GM19463 (cell line): ENCODE data around the gene RARG.

Experiments
- ATAC-seq: cut with Tn5 transposase; IDR thresholded peaks from one replicate; pipeline ENCODE4 v1.9.1; 2021; ENCODE audit warnings: mild to moderate bottlenecking, moderate library complexity; ENCODE audit not compliant: unreplicated experiment

Gene RARG

DNA sequence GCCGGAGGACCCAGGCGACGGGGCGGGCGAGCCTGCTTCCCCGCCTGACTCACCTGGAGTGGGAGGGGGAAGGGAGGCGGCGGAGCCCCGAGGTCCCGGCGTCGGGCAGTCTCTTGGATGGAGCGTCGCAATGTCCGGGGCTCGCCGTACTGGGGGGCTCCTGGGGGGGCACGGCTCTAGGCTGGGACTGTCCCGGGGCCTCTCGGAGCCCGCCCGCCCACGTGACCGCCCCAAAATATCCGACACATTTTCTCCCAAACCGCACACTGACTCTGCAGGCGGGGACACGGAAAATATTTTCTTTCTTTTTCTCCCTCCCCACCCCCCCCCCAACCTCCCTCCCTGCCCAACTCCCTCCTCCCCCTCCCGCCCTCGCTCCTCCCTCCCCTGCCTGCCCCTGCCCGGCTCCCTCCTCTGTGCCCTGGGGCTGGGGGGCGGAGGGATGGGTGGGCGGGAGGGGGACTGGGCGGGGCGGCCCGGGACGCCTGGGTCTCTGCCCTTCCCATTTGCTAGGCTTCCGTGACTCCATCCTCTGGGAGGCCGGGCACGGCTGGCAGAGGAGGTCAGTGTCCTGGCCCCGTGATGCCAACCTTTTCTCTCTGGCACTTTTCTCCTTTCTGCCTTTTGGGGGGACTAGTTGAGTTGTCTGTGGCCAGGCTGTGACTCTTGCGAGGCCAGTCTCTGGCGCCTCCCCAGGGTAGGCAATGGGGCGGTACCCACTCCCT lies at the start of gene RARG:
Gene RARG (minus strand): TSS at position 289 of the 725 bp plus-strand sequence. CDS start 4,664 bp downstream, outside the sequence.
- ATAC-seq = peak; percentile 45

DNA sequence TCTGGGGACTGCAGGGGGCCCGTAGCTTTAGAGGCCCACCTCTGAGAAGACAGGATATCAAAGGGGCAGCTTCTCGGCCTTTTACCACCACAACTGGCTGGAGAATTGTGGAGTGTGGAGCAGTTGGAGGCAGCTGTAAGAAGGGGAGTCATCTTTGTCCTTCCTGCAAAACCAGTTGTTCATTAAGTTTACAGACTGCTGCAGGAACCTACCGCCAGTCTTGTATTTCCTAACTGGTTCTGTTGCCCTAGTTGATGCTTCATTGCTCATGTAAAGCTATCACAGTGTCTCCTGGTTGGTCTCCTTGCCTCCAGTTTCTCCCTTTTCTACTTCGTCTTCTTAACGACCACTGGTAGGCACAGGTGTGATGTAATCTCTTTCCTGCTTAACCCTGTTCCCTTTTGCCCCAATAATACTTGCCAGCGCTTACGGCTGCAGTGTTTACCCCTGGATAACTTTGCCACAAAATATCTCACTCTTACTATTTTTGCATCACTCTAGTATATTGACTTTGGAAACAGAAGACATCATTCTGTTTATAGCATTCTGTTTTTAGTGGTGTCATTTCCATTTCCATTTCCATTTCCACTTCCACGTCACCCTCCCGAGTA lies 48.0 kb upstream of the RARG start:
- ATAC-seq = no peak

DNA sequence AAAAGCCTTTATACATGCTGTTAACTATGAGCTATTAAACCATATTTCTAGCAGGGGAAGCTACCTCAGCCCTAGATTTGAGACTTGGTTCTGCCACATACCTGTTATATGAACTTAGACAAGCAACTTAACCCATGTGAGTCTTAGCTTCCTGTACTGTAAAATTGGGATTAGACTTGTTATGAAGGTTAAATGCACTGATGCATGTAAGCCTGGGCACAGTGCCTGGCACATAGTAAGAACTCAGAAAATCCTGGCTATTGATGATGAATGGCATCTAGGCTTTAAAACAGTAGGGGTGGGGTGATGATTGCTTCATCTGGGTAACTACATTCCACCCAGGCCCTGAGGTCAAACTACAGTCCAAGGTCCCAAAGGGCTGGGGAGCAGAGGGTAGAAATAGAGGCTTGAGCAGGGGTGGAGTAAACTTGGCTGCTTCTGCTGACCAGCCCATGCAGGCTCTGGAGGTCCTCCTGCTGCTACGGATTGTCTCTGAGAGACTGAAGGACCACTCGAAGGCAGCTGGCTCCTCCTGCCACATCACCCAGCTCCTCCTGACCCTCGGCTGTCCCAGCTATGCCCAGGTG lies 47.4 kb upstream of the RARG start:
- ATAC-seq = no peak

DNA sequence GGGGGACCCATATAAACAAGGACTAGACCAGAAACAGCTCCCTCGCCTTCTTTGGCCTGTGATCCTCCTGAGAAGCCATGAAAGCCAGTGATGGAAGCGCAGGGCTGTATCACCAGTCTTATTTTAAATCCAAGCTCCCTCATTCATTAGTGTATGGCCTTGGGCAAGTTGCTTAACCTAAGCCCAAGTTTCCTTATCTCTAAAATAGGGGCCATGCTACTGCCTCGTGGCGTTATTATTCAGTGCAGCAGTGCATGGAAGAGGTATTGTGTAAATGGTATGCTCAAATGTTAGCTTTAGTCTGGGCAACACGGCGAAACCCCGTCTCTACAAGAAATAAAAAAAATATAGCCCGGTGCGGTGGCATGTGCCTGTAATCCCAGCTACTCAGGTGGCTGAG lies 46.0 kb upstream of the RARG start:
- ATAC-seq = no peak

DNA sequence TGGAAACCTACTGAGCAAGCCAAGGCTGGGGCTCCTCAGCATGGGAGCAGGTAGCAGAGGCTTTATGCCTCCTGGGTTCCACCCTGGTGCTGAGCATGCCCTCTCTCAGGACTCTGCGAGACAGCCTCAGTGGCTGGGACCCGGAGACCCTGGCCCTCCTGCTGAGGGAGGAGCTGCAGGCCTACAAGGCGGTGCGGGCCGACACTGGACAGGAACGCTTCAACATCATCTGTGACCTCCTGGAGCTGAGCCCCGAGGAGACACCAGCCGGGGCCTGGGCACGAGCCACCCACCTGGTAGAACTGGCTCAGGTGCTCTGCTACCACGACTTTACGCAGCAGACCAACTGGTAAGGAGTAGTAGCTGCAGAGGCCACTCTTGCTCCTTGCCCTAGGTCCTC lies 44.5 kb upstream of the RARG start:
- no peak for ATAC-seq

DNA sequence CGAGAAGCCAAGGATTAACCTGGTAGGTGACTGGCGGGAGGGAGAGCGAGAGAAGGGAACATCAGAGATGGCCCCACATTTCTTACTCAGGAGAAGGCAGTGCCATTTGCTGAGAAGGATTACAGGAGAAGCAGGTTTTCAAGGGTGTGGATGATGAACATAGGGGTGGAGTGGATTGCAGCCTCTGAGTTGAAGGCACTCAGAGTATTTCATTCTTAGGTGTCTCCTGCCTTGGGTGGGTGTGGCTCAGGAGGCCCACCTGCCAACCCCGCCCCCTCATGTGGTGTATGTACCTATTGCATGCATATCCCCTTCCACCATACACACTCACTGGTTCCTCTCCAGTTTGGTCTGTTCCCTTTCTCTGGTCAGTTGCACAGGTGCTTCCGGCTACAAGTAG lies 42.4 kb upstream of the RARG start:
- no peak for ATAC-seq

DNA sequence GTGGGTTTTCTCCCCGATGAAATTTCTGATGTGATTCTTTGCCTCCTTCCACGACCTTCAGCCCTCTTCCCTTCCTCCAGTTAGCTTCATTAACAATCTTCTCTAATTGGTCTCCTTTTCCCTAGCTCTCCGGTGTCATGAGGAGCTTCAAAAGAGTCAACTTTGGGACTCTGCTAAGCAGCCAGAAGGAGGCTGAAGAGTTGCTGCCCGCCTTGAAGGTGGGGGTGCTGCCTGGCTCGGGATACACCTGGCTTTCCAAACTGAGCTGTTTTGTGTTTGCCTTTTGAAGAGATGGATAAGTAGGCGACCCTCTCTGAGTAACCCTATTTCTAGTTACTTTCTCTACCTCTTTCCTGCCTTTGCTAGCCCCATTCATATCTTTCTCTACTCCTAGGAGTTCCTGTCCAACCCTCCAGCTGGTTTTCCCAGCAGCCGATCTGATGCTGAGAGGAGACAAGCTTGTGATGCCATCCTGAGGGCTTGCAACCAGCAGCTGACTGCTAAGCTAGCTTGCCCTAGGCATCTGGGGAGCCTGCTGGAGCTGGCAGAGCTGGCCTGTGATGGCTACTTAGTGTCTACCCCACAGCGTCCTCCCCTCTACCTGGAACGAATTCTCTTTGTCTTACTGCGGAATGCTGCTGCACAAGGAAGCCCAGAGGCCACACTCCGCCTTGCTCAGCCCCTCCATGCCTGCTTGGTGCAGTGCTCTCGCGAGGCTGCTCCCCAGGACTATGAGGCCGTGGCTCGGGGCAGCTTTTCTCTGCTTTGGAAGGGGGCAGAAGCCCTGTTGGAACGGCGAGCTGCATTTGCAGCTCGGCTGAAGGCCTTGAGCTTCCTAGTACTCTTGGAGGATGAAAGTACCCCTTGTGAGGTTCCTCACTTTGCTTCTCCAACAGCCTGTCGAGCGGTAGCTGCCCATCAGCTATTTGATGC lies 36.9 kb upstream of the RARG start:
- ATAC-seq = no peak

DNA sequence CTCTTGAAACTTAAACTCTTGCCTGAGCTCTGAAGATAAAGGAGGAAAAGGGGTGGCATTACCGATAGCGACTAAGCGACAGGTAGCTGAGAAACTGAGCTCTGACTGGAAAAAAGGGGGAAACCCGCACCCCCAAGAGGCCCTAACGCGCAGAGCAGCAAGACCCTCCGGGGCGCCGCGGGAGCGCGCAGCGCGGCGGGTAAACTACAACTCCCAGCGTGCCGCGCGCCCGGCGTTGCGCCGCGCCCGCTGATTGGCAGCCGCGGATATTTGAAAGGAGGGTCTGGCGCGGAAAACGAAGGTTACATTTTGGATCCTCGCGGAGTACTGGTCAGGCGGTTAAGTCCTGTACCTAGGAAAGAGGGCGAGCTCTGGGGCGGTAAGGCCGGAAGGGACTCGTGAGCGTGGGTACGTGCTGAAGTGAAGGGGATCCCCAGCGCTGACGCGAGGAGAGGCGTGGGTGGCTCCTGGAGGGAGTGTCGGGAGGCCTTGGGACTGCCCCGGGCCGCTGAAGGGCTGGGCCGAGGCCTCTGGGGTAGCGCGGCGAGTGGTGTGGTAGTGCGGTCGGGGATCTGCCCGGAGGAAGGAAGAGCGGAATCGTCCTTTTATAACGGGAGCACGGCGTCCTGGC lies 36.1 kb upstream of the RARG start, which contains the start of gene ESPL1:
Gene ESPL1 (plus strand): TSS at position 301 of the 631 bp plus-strand sequence. CDS start 468 bp downstream, outside the sequence.
- ATAC-seq = peak; percentile 83

DNA sequence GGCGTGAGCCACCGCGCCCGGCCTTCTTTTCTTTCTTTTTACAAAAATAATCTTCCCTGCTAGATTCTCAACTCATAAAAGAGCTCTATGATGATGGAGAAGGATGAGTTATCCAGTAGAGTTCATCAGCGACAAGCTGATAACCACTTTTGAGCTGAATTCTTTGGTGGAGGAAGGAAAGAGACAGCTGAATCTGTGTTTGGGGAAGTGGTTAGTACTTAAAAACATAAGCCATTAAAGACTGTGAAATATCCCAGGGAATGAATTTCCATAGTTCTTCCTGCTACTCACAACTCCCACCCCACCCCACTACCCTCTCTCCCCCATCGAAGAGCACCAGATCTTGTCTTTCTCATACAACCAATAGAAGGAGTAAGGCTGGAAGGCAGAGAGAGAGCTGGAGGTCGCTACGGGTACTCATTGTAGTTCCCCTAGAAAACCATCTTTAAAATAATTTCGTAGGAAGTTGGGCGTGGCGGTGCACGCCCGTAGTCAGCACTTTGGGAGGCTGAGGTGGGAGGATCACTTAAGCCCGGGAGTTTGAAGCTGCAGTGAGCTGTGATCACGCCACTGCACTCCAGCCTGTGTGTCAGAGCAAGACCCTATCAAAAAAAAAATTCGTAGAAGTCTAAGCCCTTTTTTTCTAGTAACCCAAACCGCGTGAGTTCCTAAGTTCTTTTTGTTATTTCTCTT lies 35.4 kb upstream of the RARG start:
- ATAC-seq = no peak

DNA sequence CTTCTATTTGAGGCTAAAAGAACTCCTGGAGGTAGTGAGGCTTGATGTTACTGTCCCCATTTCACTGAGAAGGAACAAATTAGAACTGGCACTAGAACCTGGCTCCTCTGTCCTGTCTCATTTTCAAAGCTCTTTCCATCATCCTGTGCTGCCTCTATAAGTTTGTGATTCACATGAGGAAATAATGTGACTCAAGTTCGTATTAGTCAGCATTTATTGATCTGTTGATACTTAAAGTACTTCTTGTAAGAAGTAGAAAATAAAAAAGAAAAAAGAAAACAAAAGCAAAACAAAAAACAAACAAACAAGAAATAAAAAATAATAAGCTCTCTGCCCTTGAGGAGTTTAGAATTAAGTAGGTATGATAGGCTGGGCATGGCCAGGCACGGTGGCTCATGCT lies 33.8 kb upstream of the RARG start:
- no peak for ATAC-seq

DNA sequence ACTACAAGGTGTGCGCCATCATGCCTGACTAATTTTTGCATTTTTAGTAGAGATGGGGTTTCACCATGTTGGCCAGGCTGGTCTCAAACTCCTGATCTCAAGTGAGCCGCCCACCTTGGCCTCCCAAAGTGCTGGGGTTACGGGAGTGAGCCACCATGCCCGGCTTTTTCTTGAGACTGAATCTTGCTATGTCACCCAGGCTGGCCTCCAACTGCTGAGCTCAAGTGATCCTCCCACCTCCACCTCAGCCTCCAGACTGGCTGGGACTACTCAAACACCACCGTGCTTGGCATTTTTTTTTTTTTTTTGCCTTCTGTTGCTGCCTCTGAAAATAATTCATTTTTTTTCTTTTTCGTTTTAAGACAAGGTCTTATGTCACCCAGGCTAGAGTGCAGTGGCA lies 27.9 kb upstream of the RARG start:
- no peak for ATAC-seq

DNA sequence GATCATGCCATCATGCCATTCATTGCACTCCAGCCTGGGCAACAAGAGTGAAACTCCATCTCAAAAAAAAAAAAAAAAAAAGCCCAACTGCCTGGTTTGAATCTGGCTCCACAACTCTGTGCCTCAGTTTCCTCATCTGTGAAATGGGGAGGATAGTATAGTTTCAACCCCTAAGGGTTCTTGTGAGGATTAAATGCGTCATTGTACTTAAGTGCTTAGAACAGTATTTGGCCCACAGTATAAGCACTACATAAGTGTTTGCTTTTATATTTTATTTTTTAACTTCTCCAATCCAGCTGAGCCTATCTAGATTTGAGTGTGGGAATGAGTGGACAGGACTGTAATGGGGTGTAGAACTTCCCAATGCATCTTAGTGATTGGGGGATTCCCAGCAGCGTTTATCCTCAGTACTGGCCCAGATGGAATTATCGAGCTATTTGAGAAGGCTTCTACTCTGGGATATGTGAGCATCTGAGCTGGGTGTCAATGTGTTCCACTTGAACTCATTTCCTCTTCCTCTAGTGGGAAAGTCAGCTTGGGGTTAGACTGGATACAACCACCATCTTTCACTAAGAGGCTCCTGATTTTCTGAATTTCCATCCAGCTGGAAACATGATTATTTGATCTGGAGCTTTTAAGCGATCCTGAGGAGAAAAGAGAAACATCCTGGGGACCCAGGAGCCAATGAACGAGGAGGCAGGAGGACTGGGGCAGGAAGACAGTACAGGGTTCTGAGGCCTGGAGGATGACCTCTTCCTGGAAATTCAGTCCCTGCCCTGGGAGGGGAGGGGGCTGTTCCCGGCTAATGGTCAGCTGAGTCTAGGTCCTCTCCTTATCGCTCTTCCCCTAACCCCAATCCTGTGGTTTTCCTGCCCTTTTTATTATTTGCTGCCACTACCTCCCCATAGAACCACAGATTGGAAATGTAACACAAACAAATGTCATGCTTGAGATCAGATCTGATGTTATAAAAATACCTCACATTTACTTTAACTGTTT lies 26.8 kb upstream of the RARG start:
- ATAC-seq = no peak

DNA sequence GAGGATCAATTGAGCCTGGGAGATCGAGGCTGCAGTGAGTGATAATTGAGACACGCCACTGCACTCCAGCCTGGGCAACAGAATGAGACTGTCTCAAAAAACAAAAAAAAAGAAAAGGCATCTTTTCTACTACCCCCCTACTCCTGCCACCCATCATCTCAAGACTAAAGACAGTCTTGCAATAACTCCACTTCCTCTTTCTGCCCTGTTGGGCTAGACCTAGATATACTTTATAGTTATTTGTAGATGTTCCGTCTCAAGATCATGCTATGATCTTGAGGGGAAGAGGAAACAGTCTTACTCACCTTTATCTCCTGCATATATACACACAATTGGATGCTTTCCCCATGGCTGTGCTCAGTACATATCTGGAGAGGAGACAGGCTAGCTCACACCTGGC lies 24.0 kb upstream of the RARG start:
- ATAC-seq = no peak

DNA sequence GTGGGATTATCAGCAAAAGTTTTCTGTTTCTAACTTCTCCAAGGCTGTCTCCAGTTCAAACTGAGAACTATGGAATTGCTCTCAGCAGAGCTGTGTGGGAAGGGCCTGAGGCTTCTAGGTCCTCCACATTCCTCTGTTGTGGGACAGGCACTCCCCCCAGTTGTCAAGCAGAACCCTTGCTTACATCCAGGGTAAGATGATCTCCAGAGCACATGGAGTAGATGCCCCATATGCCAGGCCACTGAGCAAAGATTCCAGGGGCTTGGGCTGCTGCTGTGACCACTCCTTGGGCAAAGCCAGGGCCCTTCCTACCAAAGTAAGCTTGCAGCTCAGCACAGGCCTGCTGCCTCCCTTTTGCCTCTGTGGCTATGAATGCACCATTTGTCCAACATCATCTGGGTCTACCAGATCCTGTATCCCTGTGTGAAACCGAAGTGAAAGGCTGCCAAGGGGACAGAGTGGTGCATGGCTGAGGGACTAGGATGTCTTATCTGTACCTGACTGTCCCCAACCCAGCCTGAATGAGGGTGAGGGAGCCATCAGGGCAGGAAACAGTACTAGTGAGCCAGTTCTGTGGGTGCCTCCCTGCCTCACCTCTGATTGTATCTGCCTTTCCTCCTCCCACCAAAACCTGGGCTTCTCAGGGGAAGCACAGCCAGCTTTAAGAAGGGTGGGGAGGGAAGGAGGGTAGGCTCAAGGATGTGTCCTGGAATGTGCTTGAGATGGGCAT lies 23.0 kb upstream of the RARG start:
- no peak for ATAC-seq

DNA sequence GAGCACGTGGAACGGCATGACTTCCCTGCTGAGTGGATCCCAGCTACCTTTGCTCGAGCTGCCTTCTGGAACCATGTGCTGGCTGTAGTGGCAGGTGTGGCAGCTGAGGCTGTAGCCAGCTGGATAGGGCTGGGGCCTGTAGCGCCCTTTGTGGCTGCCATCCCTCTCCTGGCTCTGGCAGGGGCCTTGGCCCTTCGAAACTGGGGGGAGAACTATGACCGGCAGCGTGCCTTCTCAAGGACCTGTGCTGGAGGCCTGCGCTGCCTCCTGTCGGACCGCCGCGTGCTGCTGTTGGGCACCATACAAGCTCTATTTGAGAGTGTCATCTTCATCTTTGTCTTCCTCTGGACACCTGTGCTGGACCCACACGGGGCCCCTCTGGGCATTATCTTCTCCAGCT lies 21.3 kb upstream of the RARG start:
- no peak for ATAC-seq

DNA sequence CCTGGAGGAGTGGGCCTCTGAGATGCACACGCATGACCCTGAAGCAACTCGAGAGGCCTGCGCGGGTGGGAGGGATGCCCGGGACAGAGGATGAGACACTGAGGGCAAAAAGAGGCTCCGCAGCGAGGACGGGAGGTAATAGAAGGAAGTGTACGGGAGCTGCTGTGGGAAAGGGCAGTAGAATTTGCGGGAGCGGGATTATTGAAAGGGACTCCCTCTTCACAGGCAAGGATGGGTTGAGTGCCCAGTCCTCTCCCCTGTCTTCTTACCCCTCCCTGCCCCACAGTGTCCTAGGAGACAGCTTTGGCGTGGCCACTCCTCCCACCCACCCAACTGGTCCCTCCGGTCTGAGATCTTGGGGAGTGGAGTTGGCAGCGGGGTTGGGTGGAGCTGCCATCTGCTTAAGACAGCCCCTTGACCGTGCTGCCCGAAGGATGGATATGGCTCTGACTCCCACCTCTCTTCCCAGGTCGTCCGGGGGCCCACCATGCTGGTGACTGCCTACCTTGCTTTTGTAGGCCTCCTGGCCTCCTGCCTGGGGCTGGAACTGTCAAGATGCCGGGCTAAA lies 20.4 kb upstream of the RARG start:
- no peak for ATAC-seq

DNA sequence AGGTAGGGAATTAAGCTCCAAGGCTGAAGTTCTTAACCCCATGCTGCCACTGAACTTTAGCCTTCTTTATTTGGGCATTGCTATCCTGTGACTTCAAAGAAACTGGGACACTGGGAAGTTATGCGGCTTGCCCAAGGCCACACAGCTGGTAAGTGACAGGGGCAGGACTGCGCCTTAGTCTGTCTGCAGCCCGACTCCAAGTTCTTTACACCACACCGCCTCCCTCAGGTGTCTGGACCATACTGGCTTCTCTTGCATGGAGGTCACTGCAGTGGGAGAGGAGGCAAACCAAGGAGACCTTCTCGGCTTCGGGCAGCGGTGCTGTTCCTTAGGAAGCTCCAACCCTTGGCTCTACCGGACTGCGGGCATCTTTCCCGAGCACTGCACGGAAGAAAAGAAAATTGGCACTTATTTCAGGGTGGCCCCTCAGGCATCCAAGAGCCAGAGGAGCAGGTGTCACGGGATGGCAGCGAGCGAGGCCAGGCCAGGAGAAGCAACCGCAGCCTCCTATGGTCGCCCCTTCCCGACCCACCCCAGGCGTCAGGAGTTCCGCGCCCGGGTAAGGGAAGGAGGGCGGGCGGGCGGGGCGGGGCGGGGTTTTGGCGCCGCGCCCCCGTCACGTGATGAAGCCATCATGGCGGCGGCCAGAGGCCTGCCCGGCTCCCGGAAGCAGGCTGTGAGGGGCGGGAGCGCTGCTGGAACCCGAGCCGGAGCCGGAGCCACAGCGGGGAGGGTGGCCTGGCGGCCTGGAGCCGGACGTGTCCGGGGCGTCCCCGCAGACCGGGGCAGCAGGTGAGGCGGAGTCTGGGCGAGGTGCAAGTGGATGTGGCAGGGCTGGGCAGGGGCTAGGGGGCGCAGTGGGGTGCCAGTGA lies 19.7 kb upstream of the RARG start:
- ATAC-seq = peak; percentile 81
